ENCODE results near the gene EIF4B. TPM values are rescaled to one million over a fixed set of nuclear protein-coding genes. Genes with fewer than 3 reads are reported as not detected.

EIF4B gene
- total RNA-seq, 1 experiment from 2014 or later: 809 TPM

DNA sequence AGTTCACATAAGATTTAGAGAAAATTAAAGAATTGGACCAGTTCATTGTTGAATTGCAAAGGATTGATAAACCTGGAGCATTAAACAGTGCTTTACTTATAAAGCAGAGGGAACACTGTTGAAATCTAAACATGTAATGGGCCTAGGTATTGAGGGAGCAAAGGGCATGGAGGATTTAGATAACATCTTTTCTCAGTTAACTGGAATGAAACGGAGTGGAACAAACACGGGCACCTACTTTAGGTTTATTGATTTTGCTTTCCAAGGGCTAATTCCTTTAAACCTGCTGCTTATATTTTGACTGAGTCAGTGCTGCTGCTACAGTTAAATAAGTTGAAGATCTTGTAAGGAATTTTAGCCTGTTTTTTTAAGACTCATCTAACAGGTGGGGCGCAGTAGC, 5.6 kb downstream of the EIF4B start:
- RAD21 ChIA-PET (ENCODE audit: low non-redundant PET in 1 of 2, low total read pairs in 2 of 2, uncharacterized antibody in 2 of 2, unreplicated experiment in 2 of 2): no interaction called here
- no peaks in the 10 kb centered on the region for H3K27me3 ChIP-seq (ENCODE audit: insufficient read depth, low read length)
- intact Hi-C loops (cut with micrococcal nuclease): no loop called here
- H3K4me3 ChIP-seq (replicated peaks in 1 of 2; ENCODE audit: low read depth in 1 of 2, low read length in 2 of 2): no peak overlapping the region
- TF ChIP-seq ZNF274 (IDR thresholded peaks at IDR 0.05; ENCODE audit: low read depth, low read length): no peak
- TF ChIP-seq POLR2A (IDR thresholded peaks at IDR 0.05; ENCODE audit: borderline replicate concordance, extremely low read depth, insufficient read depth, insufficient read length): no peak
- TF ChIP-seq SIN3A (IDR thresholded peaks at IDR 0.05; ENCODE audit: low read depth): no peak
- TF ChIP-seq, protein P1, sequence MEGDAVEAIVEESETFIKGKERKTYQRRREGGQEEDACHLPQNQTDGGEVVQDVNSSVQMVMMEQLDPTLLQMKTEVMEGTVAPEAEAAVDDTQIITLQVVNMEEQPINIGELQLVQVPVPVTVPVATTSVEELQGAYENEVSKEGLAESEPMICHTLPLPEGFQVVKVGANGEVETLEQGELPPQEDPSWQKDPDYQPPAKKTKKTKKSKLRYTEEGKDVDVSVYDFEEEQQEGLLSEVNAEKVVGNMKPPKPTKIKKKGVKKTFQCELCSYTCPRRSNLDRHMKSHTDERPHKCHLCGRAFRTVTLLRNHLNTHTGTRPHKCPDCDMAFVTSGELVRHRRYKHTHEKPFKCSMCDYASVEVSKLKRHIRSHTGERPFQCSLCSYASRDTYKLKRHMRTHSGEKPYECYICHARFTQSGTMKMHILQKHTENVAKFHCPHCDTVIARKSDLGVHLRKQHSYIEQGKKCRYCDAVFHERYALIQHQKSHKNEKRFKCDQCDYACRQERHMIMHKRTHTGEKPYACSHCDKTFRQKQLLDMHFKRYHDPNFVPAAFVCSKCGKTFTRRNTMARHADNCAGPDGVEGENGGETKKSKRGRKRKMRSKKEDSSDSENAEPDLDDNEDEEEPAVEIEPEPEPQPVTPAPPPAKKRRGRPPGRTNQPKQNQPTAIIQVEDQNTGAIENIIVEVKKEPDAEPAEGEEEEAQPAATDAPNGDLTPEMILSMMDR (IDR thresholded peaks at IDR 0.05 in 2 of 3, conservative IDR thresholded peaks at IDR 0.05 in 1 of 3; ENCODE audit: borderline replicate concordance in 1 of 3, insufficient read depth in 1 of 3, low read depth in 2 of 3, low read length in 2 of 3): no peak
- TF ChIP-seq, protein P2, sequence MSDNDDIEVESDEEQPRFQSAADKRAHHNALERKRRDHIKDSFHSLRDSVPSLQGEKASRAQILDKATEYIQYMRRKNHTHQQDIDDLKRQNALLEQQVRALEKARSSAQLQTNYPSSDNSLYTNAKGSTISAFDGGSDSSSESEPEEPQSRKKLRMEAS (IDR thresholded peaks at IDR 0.05): no peak
- TF ChIP-seq SP1 (IDR thresholded peaks at IDR 0.05; ENCODE audit: low read depth): no peak
- no peak for TF ChIP-seq FOSL1 (IDR thresholded peaks at IDR 0.05; ENCODE audit: low read depth)
- TF ChIP-seq, protein P3, sequence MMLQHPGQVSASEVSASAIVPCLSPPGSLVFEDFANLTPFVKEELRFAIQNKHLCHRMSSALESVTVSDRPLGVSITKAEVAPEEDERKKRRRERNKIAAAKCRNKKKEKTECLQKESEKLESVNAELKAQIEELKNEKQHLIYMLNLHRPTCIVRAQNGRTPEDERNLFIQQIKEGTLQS (IDR thresholded peaks at IDR 0.05): no peak
- no peak for TF ChIP-seq ELF1 (IDR thresholded peaks at IDR 0.05; ENCODE audit: borderline replicate concordance, low read depth)
- no peak for TF ChIP-seq ZFX (IDR thresholded peaks at IDR 0.05)
- no peaks in the 10 kb centered on the region for H3K9me2 ChIP-seq (ENCODE audit: insufficient read depth)
- DNase-seq (ENCODE audit: low read depth, low spot score) (no peak), ATAC-seq (no peak)
- no peak overlapping the region for H3K27ac ChIP-seq (ENCODE audit: low read depth, low read length)
- peaks cover 11 to 30% of the 10 kb centered on the region in 2 experiments for H3K4me1 ChIP-seq (ENCODE audit: control insufficient read depth in 1 of 2, insufficient read depth in 2 of 2, low read length in 2 of 2)
- peaks cover 26 to 79% of the 10 kb centered on the region in 2 experiments for H3K36me3 ChIP-seq (ENCODE audit: control insufficient read depth in 1 of 2, insufficient read depth in 2 of 2, low read length in 2 of 2)
- H3K4me2 ChIP-seq (ENCODE audit: low read length): no peak overlapping the region
- no peaks in the 10 kb centered on the region for H3K9me3 ChIP-seq (ENCODE audit: control insufficient read depth in 1 of 2, insufficient read depth in 1 of 2, low read depth in 1 of 2, low read length in 2 of 2)
- H3K79me2 ChIP-seq (ENCODE audit: insufficient read depth, low read length): peaks cover 100% of the 10 kb centered on the region
- H2AFZ ChIP-seq (ENCODE audit: low read depth, low read length, poor library complexity, severe bottlenecking): no peak overlapping the region
- CTCF ChIA-PET: no interaction called here
- BruUV-seq (replicated peaks): no TSS peak
- no peak overlapping the region for H3K9ac ChIP-seq (ENCODE audit: low read length)
- POLR2A ChIA-PET: no interaction called here
- H4K20me1 ChIP-seq (ENCODE audit: insufficient read depth): peaks cover 56% of the 10 kb centered on the region; the same call in 1 of the 2 replicates

Measured in HCT116 (cell line).